Measurements from ENCODE around the gene PSMF1.

GRCh38 chr20:1112908-1113307 lies 5.5 kb upstream of the PSMF1 start:
- TF ChIP-seq CTCF (IDR thresholded peaks at IDR 0.05) (no peak), POLR2A (IDR thresholded peaks at IDR 0.05; ENCODE audit: low read depth) (no peak)
